ENCODE results near the gene PBX3. TPM values are rescaled to one million over a fixed set of nuclear protein-coding genes. Genes with fewer than 3 reads are reported as not detected.

Gene PBX3
- total RNA-seq, 1 experiment from 2014 or later = 38.1 TPM

DNA sequence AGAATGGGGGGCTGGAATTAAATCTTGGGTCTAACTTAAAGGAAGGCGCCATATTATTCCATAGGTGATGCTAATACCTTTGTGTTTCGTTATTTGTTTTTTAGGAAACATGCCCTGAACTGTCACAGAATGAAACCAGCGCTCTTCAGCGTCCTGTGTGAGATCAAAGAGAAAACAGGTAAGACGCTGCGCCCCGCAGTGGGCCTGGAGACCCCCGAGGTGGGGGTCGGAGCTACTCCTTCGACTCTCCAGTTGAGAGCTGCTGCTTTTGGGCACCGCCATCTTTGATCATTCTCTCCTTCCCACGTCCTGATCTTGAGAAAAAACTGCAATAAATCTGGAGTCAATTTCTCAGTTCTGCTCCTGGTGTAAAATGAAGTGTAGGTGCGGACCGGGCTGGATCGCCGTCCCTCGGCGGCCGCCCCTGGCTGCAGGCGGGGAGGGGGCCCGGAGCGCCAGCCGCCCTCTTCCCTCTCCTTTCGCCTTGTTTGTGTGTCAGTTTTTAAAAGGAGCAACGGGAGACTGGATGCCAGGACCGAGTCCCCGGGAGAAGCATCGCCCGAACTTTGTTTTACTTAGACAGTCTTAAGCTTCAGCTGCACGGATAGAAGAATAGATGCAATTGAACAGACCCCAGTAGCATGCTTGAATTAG, 1.4 kb downstream of the PBX3 start:
- DNase-seq (ENCODE audit: low read depth) = no peak

- no peak for DNase-seq (ENCODE audit: low read depth)
These were observed 2.2 kb downstream of the PBX3 start for GRCh38 chr9:125749287-125749935.

- DNase-seq (ENCODE audit: low read depth) = no peak
These were observed 2.9 kb downstream of the PBX3 start for GRCh38 chr9:125749951-125750626.

DNA sequence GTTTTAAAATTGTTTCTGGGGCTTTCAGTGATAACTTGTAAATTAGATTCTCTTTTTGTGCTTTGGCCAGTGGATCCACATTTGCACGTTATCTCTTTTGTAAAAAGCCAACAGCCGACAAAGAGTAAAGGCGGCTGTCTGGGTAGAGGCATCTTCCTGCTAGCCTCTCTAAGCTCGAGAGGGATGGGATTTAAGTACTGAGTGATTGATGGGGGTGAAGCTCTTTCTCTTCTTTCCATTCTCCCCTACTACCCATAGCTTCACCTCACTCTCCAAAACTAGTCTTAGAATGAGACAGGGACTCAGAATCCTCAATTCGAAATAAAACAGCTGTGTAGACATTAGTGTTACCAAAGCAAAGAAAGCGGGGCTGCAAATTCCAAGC, 3.4 kb downstream of the PBX3 start:
- DNase-seq (ENCODE audit: low read depth) = no peak

DNA sequence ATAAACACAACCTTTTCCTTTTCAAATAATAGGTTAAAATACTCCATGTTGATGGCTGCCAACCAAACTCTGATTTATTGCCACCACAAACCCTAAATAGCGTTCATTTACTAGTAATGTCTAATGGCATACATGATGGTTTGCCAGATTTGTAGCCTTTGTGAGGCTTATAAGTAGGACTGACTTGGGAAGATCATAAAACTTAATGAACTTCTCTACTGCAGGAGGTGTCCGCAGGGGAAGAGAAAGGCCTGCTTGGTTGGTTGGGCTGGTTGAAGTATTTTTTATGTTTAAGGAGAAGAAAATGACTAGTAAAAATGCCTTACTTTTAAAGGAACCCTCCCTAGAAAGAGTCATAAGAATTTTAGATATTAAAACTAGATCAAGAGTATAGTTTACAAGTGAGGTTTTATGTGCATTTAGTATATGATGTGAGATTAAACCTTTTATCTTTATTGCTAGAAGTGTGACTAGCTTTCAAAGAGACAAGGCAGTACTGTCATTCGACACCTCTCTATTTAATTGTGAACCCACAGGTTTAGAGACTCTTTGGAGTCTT, 5.0 kb downstream of the PBX3 start:
- DNase-seq (ENCODE audit: low read depth) = no peak

- DNase-seq (ENCODE audit: low read depth) = no peak
These were observed 6.9 kb downstream of the PBX3 start for GRCh38 chr9:125754096-125754495.

DNA sequence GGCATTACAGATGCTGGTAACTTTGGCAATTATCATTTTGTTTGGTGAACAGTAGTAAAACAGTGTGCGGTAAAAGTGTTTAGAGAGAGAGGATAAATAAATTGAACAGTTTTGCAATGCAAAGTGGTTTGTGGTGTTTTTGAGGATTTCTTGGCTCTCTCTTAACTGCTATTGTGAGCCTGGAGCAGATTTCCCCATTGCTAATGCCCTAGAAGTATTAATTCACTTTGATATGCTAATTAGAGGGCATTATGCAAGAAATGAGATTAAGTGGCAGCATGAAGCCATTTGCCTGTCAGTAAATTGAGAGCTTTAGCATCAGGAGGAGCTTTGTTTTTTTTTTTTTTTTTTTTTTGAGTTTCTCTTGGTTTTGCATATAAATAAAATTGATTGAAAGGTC, 8.2 kb downstream of the PBX3 start:
- no peak for DNase-seq (ENCODE audit: low read depth)

- DNase-seq (ENCODE audit: low read depth) = no peak
These were observed 9.3 kb downstream of the PBX3 start for GRCh38 chr9:125756518-125756917.

DNA sequence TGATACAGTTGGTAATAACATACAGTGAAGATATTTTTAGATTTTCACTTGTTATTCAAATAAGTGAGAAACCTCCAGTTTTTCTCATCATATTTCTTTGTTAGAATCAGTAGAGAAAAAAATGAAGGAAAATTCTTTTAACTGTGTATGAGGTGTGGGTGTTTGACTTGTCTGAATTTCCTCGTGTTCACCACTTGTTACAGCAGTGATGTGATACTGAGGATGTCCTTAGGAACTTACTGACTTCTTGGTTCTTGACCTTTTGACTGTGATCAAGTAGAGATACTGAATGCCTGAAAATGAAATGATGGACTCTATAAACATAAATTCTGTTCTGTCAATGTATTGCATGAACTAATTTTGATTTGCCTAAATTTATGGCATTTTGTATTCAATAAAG, 10.7 kb downstream of the PBX3 start:
- no peak for DNase-seq (ENCODE audit: low read depth)

DNA sequence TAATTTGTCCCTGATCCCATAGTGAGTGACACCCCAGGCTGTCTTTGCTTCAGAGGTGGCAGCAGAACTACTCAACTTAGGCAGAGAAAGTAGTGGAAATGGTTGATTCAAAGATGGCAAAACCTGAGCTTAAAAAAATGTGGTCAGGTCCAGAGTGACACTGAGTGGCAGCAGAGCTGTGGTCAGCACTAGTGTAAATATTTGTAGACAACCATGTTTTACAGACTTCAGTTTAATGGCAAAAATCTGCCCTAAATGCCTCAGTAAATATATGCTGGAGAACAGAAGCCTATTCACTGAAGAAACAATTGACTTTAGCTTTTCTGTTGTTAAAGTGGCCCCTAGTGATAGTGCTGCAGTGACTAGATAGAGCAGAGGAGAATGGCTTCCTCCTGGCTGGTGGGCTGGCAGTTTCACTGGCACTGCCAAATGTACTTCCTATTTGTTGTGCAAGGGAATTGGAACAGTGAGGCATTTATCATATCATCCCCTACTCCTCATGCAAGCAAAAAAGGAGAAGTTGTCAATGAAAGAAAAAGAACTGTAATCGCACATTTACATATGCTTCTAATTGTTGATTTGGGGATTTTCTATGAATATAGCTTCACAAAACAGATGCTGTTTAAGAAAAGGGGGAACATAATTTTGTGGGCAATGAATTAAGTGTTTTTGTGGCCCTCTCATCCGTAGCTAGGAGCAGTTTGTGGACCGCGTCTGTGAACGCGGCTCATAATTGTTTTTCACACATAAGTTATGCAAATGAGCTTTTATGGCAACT, 12.0 kb downstream of the PBX3 start:
- no peak for DNase-seq (ENCODE audit: low read depth)

DNA sequence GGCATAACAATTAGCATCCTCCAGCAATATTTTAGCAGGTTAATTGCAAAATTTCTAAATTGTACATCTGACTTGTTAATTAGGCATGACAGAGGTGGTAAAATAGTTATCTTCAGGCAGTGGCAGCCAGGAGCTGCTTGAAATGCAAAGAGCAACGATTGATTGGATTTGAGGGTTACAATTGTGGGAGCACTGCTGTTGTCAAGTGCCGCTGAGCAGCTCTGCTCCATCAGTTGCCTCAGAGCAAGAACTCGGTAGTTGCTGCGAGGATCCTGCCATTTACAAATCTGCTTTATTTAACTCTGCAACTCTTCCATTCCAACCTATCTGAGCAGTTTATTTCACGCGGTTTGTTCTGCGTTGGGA, 12.6 kb downstream of the PBX3 start:
- no peak for DNase-seq (ENCODE audit: low read depth)

DNA sequence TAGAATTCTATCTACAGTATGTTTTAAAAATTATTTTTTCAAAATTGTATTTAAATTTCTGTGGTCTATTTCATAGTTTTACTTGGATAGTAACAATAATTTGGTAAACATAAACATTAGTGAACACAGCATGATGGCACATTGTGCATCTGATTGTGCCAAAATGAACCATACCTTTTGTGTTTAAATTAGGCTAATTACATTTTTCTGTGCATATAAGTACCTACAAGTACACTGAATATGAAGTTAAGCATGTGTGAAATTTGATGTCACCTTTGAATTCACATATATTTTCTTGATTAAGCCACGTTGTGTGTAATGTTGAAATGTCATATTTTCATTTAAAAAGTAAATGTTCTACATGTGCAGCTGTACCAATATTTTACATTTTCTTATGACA, 13.4 kb downstream of the PBX3 start:
- DNase-seq (ENCODE audit: low read depth) = no peak

GRCh38 chr9:125761676-125762450, 14.7 kb downstream of the PBX3 start:
- no peak for DNase-seq (ENCODE audit: low read depth)

DNA sequence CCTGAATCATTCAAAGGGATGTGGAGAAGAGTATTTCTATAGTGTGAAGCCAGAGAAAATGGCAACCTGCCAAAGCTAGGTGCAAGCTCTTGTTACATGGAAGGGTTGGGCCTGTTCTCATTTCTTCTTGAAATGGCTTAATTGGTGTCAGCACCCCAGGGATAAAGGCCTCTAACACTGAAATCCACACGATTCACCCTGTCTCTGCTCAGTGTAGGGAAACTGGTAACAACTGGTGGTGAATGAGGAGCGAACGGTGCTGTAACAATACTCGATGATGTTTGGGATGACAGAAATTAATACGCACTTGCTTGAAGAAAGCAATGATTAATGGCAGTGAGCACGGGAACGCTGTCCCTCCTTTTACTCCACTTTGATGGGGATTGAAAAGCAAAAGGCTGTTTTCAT, 16.2 kb downstream of the PBX3 start:
- peak; percentile 37 for DNase-seq (ENCODE audit: low read depth)

DNA sequence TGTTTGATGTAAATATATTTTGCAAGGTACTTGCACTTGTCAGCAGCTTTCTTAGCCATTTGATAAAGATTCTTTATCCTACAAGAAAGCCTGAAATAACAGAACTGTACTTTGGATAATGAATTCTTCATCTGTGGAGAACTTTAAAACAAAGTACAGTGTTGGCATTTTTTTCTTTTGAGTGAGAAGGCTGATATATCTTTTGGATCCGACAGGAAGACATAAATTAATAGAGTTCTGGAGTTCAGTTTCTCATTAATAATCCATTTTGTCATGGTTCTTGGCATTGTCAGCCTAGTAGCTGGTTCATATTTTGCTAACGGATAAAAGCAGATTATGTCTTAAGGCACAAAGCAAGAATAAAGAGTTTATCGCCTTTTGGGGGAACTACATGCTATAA, 17.0 kb downstream of the PBX3 start:
- DNase-seq (ENCODE audit: low read depth) = no peak

DNA sequence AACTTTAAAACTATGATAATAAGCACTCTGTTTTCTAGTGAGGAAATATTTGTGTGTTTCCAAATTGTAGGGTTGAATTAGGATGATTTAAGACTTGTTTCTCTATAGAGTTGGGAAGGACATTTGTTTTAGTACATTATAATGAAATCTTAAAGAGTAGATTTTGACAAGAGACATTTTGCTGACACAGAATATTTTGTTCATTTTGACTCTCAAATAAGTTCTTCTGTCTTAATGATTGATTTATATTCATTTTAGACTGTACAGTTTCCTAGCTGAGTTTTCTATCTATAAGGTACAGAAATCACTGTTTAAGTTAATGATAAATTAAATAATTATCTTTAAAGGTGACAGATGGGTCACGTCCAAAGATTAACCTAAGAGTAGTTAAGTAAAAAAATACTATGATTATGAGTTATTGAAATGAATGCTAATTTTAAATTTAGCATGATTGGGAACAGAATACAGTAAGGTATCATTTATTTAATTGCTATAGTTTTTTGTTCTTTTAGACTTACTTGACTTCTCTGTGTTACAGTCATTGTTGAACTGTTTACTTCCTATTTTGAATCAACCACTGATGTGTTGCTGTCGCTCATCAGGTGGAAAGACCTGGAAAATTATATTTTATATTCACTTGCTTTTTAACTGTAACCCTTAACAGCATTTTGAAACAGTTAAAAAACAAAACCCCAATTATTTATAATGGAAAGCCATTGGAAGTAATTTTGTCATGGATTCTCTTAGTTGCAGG, 19.5 kb downstream of the PBX3 start:
- no peak for DNase-seq (ENCODE audit: low read depth)

DNA sequence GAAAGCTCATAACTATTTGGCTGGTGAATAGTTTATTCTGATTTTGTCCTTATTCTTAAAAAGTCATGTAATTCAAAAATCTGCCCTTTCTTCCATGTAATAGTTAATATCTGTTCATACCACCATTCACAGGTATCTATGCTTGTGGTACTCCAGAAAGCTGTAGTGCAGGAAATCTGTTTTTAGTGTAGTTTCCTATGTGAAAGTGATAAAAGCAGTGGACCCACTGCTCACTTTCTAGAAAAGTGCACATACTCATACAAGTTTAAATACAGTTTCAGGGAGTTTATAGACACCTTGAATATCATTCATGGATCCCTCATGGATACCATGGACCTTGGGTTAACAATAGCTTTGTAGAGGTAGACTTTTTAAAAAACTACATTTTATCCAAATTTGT, 20.2 kb downstream of the PBX3 start:
- no peak for DNase-seq (ENCODE audit: low read depth)

GRCh38 chr9:125768803-125769202, 21.6 kb downstream of the PBX3 start:
- no peak for DNase-seq (ENCODE audit: low read depth)

GRCh38 chr9:125771037-125771436, 23.9 kb downstream of the PBX3 start:
- DNase-seq (ENCODE audit: low read depth) = no peak

DNA sequence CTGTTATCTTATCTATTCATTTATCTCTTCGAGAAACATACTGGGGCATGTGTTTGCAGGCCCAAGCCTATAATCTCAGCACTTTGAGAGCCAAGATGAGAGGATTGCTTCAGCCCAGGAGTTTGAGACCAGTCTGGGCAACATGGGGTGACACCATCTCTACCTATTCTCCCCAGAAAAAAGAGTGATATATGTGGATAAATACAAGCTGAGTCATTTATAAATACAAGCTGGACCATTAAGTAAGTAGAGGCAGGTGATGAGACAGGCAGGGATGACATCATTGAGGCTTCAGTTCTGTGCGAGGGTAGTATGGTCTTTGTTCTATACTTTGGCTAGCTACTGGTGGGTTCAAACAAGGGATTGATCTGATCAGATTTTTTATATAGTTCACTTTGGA, 25.6 kb downstream of the PBX3 start:
- no peak for DNase-seq (ENCODE audit: low read depth)

GRCh38 chr9:125774106-125774505, 26.9 kb downstream of the PBX3 start:
- no peak for DNase-seq (ENCODE audit: low read depth)
